PC-3 (cell line): ENCODE measurements around the gene NOTCH1.

Source experiments
- EZH2 ChIP-seq: fragments of 300-600 bp; sonication (generic); IDR thresholded peaks from one replicate; pipeline ENCODE4 v1.6.1; 2017; ENCODE audit warnings: antibody characterized with exemption, mild to moderate bottlenecking, low read length; ENCODE audit not compliant: unreplicated experiment
- EZH2phosphoT487 ChIP-seq: fragments of 300-600 bp; sonication (generic); IDR thresholded peaks from 2 replicates; pipeline ENCODE4 v1.6.1; 2018; ENCODE audit warnings: mild to moderate bottlenecking, antibody characterized with exemption, low read length, borderline replicate concordance
- TF ChIP-seq, protein P1 (sequence below): fragments of 300-600 bp; sonication (generic); conservative IDR thresholded peaks from 2 replicates; pipeline ENCODE4 v1.5.1; 2017; ENCODE audit warnings: antibody characterized with exemption, low read depth, mild to moderate bottlenecking, low read length

DNA sequence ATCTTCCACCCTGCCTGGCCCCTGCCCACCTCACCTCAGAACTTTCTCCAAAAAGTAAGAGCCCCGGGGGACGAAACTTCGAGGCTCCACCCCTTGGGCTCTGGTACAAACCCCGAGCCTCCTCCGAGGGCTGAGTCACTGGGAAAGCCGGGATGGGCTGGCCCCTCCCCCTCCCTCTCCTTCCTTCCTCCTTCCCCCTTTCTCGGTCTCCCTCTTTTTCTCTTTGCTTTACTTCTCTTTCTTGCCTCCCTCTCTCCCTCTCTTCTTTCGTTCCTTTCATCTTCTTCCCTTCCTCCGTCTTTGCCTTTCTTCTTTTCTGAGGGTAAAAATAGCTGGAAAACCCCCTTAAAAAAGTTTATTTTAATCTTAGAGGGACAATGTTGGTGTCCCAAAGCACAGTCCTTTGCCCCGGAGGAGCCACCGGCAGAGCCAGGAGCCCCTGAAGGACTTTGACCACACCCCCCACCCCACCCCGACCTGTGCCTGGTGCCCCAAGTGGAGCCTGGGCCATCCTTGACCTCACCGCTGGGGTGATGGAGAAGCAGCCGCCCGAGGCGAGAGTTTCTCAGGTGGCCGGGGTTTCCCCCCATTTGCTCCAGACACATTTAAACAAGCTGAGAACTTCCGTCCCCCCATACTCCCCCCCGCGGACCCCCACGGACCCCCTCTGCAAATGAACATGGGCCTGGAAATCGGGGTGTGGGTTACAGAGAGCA, 5.7 kb upstream of the NOTCH1 start:
- no peak for TF ChIP-seq EZH2
- TF ChIP-seq, protein P1, sequence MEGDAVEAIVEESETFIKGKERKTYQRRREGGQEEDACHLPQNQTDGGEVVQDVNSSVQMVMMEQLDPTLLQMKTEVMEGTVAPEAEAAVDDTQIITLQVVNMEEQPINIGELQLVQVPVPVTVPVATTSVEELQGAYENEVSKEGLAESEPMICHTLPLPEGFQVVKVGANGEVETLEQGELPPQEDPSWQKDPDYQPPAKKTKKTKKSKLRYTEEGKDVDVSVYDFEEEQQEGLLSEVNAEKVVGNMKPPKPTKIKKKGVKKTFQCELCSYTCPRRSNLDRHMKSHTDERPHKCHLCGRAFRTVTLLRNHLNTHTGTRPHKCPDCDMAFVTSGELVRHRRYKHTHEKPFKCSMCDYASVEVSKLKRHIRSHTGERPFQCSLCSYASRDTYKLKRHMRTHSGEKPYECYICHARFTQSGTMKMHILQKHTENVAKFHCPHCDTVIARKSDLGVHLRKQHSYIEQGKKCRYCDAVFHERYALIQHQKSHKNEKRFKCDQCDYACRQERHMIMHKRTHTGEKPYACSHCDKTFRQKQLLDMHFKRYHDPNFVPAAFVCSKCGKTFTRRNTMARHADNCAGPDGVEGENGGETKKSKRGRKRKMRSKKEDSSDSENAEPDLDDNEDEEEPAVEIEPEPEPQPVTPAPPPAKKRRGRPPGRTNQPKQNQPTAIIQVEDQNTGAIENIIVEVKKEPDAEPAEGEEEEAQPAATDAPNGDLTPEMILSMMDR = no peak
- no peak for TF ChIP-seq EZH2phosphoT487
